CD4-positive, alpha-beta T cell (primary cell): ENCODE results near the gene SLC16A12. TPM values are rescaled to one million over a fixed set of nuclear protein-coding genes. Genes with fewer than 3 reads are reported as not detected.

Source experiments
- ATAC-seq: fragments of 200-7000 bp; cut with Tn5 transposase; one replicate; pipeline ENCODE4 v1.10.0; 2022; ENCODE audit warnings: mild to moderate bottlenecking; ENCODE audit not compliant: poor library complexity
- CTCF ChIA-PET: fragments of 350-600 bp; sonication (Branson Sonifier 250); formaldehyde crosslinking; loops from one replicate; lab custom pipeline; 2021; ENCODE audit warnings: antibody characterized with exemption, inconsistent platforms; lab: Charles Lee
- POLR2A ChIA-PET: fragments of 350-600 bp; sonication (Branson Sonifier 250); formaldehyde crosslinking; loops from one replicate; lab custom pipeline; 2021; ENCODE audit warnings: antibody characterized with exemption, inconsistent platforms; lab: Charles Lee
- DNase-seq, 14 experiments: peaks; one replicate each; pipeline ENCODE4 v3.0.0-alpha.2; 2013 to 2020; ENCODE audit warnings: mixed read lengths in 2 of 14
- H3K27ac ChIP-seq, 2 donors: one replicate each; pipeline versions ENCODE4 v1.5.1 to v1.7.0; 2013; ENCODE audit warnings: low read length in 2 of 2, low read depth in 1 of 2, mild to moderate bottlenecking in 1 of 2
- H3K27me3 ChIP-seq, 2 experiments: 1 replicate in 1 of 2; 2 replicates in 1 of 2; pipeline versions ENCODE4 v1.6.1 to v1.7.0; 2013; ENCODE audit warnings: low read length in 2 of 2, control low read depth in 1 of 2, mild to moderate bottlenecking in 1 of 2, moderate library complexity in 1 of 2; ENCODE audit not compliant: insufficient read depth in 2 of 2, control insufficient read depth in 1 of 2
- H3K36me3 ChIP-seq: one replicate; pipeline ENCODE4 v1.6.1; 2013; ENCODE audit warnings: low read length, control low read depth; ENCODE audit not compliant: insufficient read depth
- H3K4me1 ChIP-seq: one replicate; pipeline ENCODE4 v1.6.1; 2013; ENCODE audit warnings: low read length, control low read depth; ENCODE audit not compliant: insufficient read depth
- H3K4me3 ChIP-seq: one replicate; pipeline ENCODE4 v1.5.1; 2013; ENCODE audit warnings: mild to moderate bottlenecking, low read length, moderate library complexity
- H3K9me3 ChIP-seq, 2 experiments: 1 replicate in 1 of 2; 2 replicates in 1 of 2; pipeline versions ENCODE4 v1.6.1 to v1.7.0; 2013; ENCODE audit warnings: low read length in 2 of 2, mild to moderate bottlenecking in 2 of 2, control low read depth in 1 of 2, moderate library complexity in 1 of 2; ENCODE audit not compliant: control insufficient read depth in 1 of 2, insufficient read depth in 1 of 2
- H3K27ac Mint-ChIP-seq: one replicate; pipeline ENCODE4 v1.8.0; 2020; ENCODE audit warnings: mixed read lengths
- H3K27me3 Mint-ChIP-seq: one replicate; pipeline ENCODE4 v1.8.0; 2021; ENCODE audit warnings: mixed read lengths
- H3K36me3 Mint-ChIP-seq: one replicate; pipeline ENCODE4 v1.8.0; 2021; ENCODE audit warnings: low read depth, mixed read lengths
- H3K4me1 Mint-ChIP-seq: one replicate; pipeline ENCODE4 v1.8.0; 2021; ENCODE audit warnings: low read depth, mixed read lengths
- H3K4me3 Mint-ChIP-seq: one replicate; pipeline ENCODE4 v1.8.0; 2020; ENCODE audit warnings: mild to moderate bottlenecking, mixed read lengths
- H3K9me3 Mint-ChIP-seq: one replicate; pipeline ENCODE4 v1.8.0; 2020; ENCODE audit warnings: mixed read lengths
- intact Hi-C, 2 experiments: fragments of 100-400 bp; cut with DNase I in 1 of 2; cut with micrococcal nuclease in 1 of 2; formaldehyde crosslinking; loops; one replicate each; pipeline versions ENCODE4 v1.15.1 to v1.9.0; 2023 to 2025; cut with DNase I, micrococcal nuclease
- total RNA-seq, 174 experiments: library from RNA in 2 of 174; stranded (reverse) in 2 of 174; gene quantifications; one replicate each; pipeline ENCODE4 v1.2.3 and lab custom pipeline; 2021 to 2026
- TF ChIP-seq, protein P1 (sequence below): fragments of 200-600 bp; IDR thresholded peaks from one replicate; pipeline ENCODE4 v1.8.0; 2022; ENCODE audit warnings: antibody characterized with exemption, mild to moderate bottlenecking

Gene SLC16A12
- total RNA-seq, 2 experiments from 2014 or later, result not detected

DNA sequence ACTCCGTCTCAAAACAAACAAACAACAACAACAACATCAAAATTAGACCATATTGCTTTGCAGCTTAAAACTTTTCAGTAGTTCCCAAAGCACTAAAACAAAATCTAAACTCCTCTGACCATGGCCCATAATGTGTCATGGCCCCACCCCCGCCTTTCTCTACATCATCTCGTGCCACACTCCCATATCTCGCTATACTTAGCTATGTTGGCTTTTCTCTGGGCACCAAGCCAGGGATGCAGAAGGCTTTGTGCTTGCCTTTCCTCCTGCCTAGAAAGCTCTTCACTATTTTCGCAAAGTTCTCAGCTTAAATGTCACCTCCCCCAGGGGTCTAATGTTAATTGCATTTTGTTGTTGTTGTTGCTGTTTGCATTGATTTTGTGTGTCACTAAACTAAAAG, 15.1 kb upstream of the SLC16A12 start:
- CTCF ChIA-PET, result interaction anchor here (1.8 kb wide), 1 partner anchor 11 kb away, joined by 3 read pairs; no protein-coding TSS in a partner anchor
- ATAC-seq, result no peak
- H3K36me3 Mint-ChIP-seq, result no peaks in the 10 kb centered on the region
- no peaks in the 10 kb centered on the region for H3K9me3 ChIP-seq
- H3K4me3 Mint-ChIP-seq, result no peak overlapping the region
- H3K4me3 ChIP-seq, result no peak overlapping the region
- no peaks in the 10 kb centered on the region for H3K27me3 Mint-ChIP-seq
- POLR2A ChIA-PET, result no interaction called here
- TF ChIP-seq, protein P1, sequence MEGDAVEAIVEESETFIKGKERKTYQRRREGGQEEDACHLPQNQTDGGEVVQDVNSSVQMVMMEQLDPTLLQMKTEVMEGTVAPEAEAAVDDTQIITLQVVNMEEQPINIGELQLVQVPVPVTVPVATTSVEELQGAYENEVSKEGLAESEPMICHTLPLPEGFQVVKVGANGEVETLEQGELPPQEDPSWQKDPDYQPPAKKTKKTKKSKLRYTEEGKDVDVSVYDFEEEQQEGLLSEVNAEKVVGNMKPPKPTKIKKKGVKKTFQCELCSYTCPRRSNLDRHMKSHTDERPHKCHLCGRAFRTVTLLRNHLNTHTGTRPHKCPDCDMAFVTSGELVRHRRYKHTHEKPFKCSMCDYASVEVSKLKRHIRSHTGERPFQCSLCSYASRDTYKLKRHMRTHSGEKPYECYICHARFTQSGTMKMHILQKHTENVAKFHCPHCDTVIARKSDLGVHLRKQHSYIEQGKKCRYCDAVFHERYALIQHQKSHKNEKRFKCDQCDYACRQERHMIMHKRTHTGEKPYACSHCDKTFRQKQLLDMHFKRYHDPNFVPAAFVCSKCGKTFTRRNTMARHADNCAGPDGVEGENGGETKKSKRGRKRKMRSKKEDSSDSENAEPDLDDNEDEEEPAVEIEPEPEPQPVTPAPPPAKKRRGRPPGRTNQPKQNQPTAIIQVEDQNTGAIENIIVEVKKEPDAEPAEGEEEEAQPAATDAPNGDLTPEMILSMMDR, result no peak
- no peaks in the 10 kb centered on the region for H3K4me1 Mint-ChIP-seq
- peaks cover 4% of the 10 kb centered on the region for H3K9me3 Mint-ChIP-seq
- H3K27me3 ChIP-seq, result no peaks in the 10 kb centered on the region
- intact Hi-C loops, result no loop called here
- no peak for DNase-seq
- H3K4me1 ChIP-seq, result no peaks in the 10 kb centered on the region
- no peak overlapping the region for H3K27ac ChIP-seq
- no peak overlapping the region for H3K27ac Mint-ChIP-seq
- no peaks in the 10 kb centered on the region for H3K36me3 ChIP-seq

DNA sequence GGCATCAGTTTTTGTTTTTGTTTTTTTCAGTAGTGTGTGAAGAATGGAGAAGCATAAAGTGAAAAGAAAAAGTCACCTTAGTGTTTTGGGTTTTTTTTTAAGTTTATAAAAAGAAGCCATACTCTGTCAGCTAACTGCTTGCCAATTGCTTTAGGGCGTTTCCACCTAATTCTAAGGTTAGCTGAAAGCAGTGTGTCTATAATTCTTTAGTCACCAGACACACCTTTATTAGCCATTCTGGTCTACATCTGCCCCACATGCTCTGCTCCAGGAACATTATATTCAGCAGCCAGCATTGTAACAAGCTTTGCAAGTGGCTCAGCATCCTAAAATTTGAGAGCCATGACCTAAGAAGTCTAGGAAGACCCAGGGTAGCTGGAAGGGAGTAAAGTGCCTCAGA, 14.1 kb upstream of the SLC16A12 start:
- H3K27me3 Mint-ChIP-seq, result no peaks in the 10 kb centered on the region
- no peaks in the 10 kb centered on the region for H3K27me3 ChIP-seq
- H3K4me1 ChIP-seq, result no peaks in the 10 kb centered on the region
- no peak for DNase-seq
- intact Hi-C loops, result no loop called here
- ATAC-seq, result no peak
- no peaks in the 10 kb centered on the region for H3K4me1 Mint-ChIP-seq
- TF ChIP-seq, protein P1, result no peak
- H3K27ac ChIP-seq, result no peak overlapping the region
- no peak overlapping the region for H3K4me3 ChIP-seq
- H3K4me3 Mint-ChIP-seq, result no peak overlapping the region
- no peaks in the 10 kb centered on the region for H3K36me3 ChIP-seq
- H3K36me3 Mint-ChIP-seq, result no peaks in the 10 kb centered on the region
- peaks cover 4% of the 10 kb centered on the region for H3K9me3 Mint-ChIP-seq
- H3K9me3 ChIP-seq, result no peaks in the 10 kb centered on the region
- ChIA-PET CTCF (no interaction called here), POLR2A (no interaction called here)
- H3K27ac Mint-ChIP-seq, result no peak overlapping the region

DNA sequence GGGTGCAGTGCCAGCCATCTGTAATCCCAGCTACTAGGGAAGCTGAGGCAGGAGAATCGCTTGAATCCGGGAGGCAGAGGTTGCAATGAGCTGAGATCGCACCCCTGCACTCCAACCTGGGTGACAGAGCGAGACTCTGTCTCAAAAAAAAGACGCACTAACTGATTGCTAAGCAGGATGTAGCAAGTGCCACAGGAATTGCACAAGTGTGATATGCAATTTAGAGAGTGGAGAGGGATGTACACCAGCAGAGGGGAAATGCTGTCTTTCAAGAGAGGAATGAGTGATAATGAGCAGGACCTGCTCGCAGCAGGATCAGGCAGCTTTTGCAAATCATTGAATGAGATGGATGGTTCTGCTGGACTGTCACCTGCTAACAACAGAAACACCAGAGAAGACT, 13.3 kb upstream of the SLC16A12 start:
- H3K27ac ChIP-seq, result no peak overlapping the region
- H3K4me1 Mint-ChIP-seq, result no peaks in the 10 kb centered on the region
- intact Hi-C loops, result no loop called here
- H3K27ac Mint-ChIP-seq, result no peak overlapping the region
- H3K27me3 Mint-ChIP-seq, result no peaks in the 10 kb centered on the region
- no peaks in the 10 kb centered on the region for H3K27me3 ChIP-seq
- ATAC-seq (no peak), DNase-seq (no peak)
- peaks cover 4% of the 10 kb centered on the region for H3K9me3 Mint-ChIP-seq
- no peaks in the 10 kb centered on the region for H3K36me3 Mint-ChIP-seq
- H3K36me3 ChIP-seq, result no peaks in the 10 kb centered on the region
- ChIA-PET CTCF (no interaction called here), POLR2A (no interaction called here)
- TF ChIP-seq, protein P1, result no peak
- H3K4me3 ChIP-seq, result no peak overlapping the region
- no peak overlapping the region for H3K4me3 Mint-ChIP-seq
- no peaks in the 10 kb centered on the region for H3K9me3 ChIP-seq
- no peaks in the 10 kb centered on the region for H3K4me1 ChIP-seq
